SH-SY5Y (cell line): Measurements from ENCODE around the gene VSTM2L.

Source experiments
- GATA2 ChIP-seq: IDR thresholded peaks from 2 replicates; pipeline ENCODE4 v1.6.1; 2011; ENCODE audit warnings: mild to moderate bottlenecking, low read depth, low read length
- GATA3 ChIP-seq: IDR thresholded peaks from 2 replicates; pipeline ENCODE4 v1.6.1; 2011; ENCODE audit warnings: low read depth, mild to moderate bottlenecking, low read length, moderate library complexity

Gene VSTM2L

DNA sequence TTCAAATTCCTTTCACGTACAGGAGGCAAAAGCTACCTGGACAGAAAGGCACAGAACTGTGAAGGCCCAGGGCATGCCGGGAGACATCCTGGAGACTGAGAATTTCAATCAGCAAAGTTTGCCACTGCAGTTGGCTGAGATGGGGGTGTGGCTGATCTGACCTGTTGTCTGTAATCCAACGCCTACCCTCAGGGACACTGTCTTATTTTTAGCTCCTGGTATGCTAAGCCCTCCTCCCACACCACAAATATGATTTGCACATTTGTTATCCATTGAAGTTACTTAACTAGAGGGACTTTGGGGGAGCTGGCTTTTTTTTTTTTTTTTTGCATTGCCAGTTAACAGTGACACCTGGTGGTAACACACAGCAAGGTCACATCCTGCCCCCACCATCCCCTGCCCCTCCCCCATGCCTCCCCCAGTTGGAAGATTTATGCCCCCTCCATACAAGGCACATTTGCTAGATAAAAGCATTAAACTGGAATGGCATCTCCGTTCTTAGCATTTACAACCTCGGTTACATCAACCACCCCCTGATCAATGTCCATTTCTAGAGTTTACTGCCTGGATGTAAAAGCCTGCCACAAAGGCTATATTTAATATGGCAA, 90.0 kb downstream of the VSTM2L start:
- TF ChIP-seq GATA2, result no peak
- TF ChIP-seq GATA3, result no peak

DNA sequence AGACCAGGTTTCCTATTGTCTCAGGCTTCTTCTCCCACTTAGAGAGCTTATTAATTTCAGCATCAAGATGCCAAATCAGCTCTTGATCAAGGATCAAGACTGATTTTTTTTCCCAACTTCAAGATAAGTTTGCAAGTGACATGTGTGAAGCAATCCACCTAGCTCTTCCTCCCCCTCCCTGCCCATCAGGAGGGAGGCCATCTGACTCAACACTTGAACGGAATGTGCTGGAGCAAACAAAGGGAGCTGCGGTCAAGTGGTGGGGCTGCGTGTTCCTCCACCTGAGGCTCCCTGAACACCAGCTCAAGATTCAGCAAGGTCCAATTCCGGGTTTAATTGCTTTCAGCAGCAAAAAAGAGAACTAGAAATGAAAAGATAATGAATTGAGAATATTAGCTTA, 91.6 kb downstream of the VSTM2L start:
- no peak for TF ChIP-seq GATA3
- no peak for TF ChIP-seq GATA2
